Measurements from ENCODE around the gene CPVL.

Gene CPVL

DNA sequence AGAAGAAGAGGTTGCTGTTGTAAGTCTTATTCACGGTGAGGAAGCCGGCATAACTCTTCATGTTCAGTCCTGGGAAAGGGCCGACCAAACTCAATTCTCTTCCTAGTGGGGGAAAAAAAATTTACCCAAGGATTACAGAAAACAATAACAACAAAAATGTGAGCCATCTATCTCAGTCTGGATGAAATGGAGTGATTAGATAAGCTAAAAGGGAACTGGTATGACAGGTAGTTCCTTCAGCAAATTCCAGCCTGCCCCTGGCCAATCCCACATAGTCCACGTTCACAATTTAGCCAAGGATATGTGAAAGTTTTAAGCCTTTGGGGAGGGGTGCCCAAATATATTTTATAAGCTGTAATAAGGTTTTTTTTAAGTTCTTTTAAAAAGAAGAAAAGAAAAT, 33.6 kb downstream of the CPVL start:
- no peak overlapping the region for H3K27ac ChIP-seq
- no peak for TF ChIP-seq ZFX (IDR thresholded peaks at IDR 0.05; ENCODE audit: borderline replicate concordance)
- TF ChIP-seq, protein P1, sequence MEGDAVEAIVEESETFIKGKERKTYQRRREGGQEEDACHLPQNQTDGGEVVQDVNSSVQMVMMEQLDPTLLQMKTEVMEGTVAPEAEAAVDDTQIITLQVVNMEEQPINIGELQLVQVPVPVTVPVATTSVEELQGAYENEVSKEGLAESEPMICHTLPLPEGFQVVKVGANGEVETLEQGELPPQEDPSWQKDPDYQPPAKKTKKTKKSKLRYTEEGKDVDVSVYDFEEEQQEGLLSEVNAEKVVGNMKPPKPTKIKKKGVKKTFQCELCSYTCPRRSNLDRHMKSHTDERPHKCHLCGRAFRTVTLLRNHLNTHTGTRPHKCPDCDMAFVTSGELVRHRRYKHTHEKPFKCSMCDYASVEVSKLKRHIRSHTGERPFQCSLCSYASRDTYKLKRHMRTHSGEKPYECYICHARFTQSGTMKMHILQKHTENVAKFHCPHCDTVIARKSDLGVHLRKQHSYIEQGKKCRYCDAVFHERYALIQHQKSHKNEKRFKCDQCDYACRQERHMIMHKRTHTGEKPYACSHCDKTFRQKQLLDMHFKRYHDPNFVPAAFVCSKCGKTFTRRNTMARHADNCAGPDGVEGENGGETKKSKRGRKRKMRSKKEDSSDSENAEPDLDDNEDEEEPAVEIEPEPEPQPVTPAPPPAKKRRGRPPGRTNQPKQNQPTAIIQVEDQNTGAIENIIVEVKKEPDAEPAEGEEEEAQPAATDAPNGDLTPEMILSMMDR (IDR thresholded peaks at IDR 0.05): no peak

DNA sequence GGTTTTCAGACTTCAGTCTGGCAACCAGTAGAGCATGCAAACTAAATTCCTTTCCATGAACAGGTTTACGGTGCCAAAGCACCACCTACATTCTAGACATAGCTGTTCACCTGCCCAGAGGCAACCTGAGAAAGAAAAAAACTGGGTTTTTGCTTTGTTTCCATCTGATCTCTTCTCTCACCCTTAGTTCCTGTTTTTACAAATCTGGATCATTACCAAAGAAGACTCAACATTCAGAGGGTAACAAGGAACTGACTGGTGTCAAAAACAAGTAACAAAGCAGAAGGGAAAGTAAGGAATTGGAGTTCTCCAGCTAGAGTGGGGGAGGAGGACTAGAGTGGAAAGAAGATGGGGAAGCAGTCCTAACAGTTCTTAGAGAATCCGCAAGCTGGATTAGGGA, 36.4 kb downstream of the CPVL start:
- H3K27ac ChIP-seq: no peak overlapping the region
- no peak for TF ChIP-seq ZFX (IDR thresholded peaks at IDR 0.05; ENCODE audit: borderline replicate concordance)
- TF ChIP-seq, protein P1 (IDR thresholded peaks at IDR 0.05): no peak

DNA sequence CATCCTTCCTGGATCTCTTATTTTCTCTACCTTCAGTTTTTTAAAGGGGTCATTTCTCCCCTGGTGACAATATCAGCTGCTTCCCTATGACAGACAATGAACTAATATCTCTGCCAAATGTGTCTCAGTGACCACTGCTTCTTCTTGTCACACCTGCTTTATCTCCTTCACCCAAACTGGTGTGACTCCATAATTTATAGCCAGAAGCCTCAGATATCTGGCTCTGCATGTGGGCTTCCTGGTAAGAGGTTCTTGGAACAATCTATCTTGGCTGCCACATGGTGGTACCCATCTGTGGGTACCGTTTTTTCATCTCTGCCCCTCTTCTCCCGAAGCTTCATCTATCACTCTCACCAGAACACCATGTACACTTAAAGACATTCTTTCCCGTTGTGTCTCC, 37.0 kb downstream of the CPVL start:
- H3K27ac ChIP-seq: no peak overlapping the region
- TF ChIP-seq, protein P1 (IDR thresholded peaks at IDR 0.05): no peak
- TF ChIP-seq ZFX (IDR thresholded peaks at IDR 0.05; ENCODE audit: borderline replicate concordance): no peak

DNA sequence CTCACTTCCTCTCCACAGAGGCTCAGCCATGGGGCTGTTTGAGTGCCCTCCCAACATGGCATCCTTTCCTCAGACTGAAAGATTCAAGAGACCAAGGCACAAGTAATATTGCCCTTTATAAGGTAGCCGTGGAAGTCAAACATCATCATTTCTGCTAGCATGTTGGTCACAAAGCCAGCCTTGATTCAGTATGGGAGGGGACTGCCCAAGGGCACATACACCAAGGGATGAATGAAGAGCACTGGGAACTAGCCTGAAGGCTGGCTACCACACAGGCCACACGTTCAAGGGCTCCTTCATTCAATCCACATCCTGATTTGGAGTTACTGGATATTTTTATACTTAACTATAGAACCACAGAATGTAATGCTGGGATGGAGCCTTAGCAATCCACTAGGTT, 39.3 kb downstream of the CPVL start:
- TF ChIP-seq, protein P1 (IDR thresholded peaks at IDR 0.05): no peak
- no peak for TF ChIP-seq ZFX (IDR thresholded peaks at IDR 0.05; ENCODE audit: borderline replicate concordance)
- H3K27ac ChIP-seq: no peak overlapping the region

DNA sequence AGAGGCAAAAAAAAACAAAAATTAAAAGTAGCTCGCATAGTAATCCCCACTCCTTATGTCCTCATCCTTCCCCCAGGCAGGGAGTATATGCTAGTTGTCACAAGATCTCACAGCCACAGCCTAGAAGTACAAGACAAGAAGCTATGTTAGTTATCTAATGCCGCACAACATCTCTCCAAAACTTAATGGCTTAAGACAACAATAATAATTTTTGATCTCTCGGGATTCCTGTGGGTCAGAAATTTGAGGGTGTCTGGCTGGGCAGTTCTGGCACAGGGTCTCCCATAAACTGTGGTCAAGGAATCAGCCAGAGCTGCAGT, 39.7 kb downstream of the CPVL start:
- TF ChIP-seq, protein P1 (IDR thresholded peaks at IDR 0.05): peak; percentile 56
- TF ChIP-seq ZFX (IDR thresholded peaks at IDR 0.05; ENCODE audit: borderline replicate concordance): no peak
- no peak overlapping the region for H3K27ac ChIP-seq

DNA sequence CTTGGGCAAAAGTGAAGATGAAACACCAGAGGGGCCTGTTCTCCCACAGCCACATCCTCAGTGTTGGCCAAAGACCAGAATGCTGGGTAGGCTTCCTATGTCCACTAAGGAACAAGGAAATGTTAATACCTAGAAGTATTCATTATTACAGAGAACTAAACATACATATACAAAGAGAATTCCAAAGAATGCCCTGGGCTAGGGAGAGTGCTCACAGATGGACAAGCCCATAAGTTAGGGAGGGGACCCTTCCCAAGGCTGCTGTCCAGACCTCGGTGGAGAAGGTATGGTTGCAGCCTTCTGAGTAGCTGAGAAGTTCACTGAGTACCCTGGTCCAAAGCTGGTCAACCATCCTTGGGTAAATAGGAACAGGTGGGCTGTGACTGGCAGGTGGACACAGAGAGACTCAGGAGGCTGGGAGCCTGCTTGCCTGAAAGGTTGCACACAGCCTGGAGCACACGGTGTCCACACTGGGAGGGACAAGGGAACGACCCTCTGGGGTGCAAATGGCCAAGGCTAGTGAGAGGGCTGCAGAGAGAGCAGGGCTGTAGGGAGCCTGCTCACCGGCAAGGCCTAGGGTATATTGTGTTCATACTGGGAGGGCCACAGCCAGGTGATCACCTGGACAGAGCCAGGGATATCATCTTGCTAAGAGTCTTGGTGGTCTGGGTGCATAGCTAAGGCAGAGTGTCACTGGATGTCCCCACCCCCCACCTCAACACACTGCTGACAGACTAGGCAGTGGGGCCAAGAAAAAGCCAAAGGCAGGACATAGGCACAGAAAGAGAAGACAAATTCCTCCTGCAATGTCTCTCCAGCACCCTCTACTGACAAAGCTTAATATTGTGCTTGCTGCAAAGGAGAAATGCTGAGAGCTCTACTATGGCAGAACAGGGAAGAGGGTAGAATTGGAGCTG, 40.3 kb downstream of the CPVL start:
- no peak overlapping the region for H3K27ac ChIP-seq
- no peak for TF ChIP-seq ZFX (IDR thresholded peaks at IDR 0.05; ENCODE audit: borderline replicate concordance)
- TF ChIP-seq, protein P1 (IDR thresholded peaks at IDR 0.05): peak; percentile 98

DNA sequence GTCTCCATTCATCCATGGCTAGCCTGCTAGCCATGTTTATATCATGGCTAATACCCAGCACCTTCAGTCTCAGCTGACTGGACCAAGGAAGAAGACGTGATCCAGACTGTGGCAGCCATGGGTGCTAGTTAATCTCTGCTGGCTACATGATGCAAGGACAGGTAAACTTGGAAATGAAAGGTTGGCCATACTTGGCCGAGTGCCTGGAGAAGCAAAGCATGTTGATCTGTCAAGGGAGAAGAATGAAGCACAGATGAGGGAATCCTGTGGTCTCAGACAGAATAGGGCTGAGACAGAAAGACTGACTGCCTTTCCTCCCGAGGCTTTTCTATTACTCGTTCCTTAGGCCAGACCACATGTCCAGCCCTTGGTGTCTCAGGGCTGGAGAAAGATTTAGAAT, 41.1 kb downstream of the CPVL start:
- no peak overlapping the region for H3K27ac ChIP-seq
- TF ChIP-seq ZFX (IDR thresholded peaks at IDR 0.05; ENCODE audit: borderline replicate concordance): no peak
- TF ChIP-seq, protein P1 (IDR thresholded peaks at IDR 0.05): no peak
